ENCODE data around the gene RTRAF.

DNA sequence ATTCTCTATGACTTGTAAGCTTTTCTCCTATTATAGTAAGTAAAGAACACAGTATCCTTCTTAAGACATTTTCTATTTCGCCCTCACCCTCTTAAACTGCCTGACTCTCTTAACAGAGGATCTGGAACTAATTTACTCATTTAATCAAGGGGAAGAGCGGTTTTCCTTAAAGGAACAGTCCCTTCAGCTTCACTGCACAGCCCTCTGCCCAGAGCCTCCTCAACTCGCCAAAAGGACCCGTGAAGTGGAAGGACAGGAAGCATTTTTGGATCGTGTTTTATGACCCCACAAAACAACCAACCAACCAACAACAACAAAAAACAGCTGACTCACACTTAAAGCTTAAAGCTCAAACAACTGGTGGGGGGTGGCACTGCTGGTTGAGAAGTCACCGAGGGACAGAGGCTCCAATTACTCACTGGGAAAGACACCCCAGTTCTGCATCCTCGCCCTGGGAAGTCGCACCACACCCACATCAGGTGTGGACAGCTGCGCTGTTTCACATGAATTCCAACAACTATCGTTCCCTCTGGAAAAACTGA, 43.8 kb downstream of the RTRAF start:
- no peak for TF ChIP-seq CTCF (conservative IDR thresholded peaks at IDR 0.05; ENCODE audit: low read depth, low read length)
- TF ChIP-seq EZH2 (IDR thresholded peaks at IDR 0.05; ENCODE audit: low read length, unreplicated experiment) = no peak
